Peyer's patch (tissue), 4 donors: ENCODE measurements around the gene HAUS5.

Source experiments
- POLR2A ChIP-seq, 2 donors: fragments of 450-650 bp; IDR thresholded peaks; one replicate each; pipeline ENCODE4 v1.5.1; 2017; ENCODE audit warnings: antibody characterized with exemption in 2 of 2, mild to moderate bottlenecking in 2 of 2, moderate library complexity in 2 of 2
- TF ChIP-seq, protein P1 (sequence below), 6 experiments: fragments of 450-650 bp in 4 of 6; fragments of 200-600 bp in 2 of 6; sonication (generic) in 1 of 6; IDR thresholded peaks; one replicate each; pipeline ENCODE4 v1.5.1; 2017 to 2019; ENCODE audit warnings: antibody characterized with exemption in 6 of 6, mild to moderate bottlenecking in 3 of 6, moderate library complexity in 1 of 6

GRCh38 chr19:35562776-35563175, 49.8 kb upstream of the HAUS5 start:
- TF ChIP-seq, protein P1, sequence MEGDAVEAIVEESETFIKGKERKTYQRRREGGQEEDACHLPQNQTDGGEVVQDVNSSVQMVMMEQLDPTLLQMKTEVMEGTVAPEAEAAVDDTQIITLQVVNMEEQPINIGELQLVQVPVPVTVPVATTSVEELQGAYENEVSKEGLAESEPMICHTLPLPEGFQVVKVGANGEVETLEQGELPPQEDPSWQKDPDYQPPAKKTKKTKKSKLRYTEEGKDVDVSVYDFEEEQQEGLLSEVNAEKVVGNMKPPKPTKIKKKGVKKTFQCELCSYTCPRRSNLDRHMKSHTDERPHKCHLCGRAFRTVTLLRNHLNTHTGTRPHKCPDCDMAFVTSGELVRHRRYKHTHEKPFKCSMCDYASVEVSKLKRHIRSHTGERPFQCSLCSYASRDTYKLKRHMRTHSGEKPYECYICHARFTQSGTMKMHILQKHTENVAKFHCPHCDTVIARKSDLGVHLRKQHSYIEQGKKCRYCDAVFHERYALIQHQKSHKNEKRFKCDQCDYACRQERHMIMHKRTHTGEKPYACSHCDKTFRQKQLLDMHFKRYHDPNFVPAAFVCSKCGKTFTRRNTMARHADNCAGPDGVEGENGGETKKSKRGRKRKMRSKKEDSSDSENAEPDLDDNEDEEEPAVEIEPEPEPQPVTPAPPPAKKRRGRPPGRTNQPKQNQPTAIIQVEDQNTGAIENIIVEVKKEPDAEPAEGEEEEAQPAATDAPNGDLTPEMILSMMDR (IDR thresholded peaks at IDR 0.05) = no peak
- no peak for TF ChIP-seq POLR2A (IDR thresholded peaks at IDR 0.05)
